Retinal pigment epithelial cell (primary cell): ENCODE results near the gene ST8SIA6.

ENCODE experiments used
- DNase-seq: peaks from one replicate; pipeline ENCODE4 v3.0.0-alpha.2; 2010; ENCODE audit warnings: low read depth
- H3K4me3 ChIP-seq: 2 replicates; pipeline ENCODE4 v1.5.1; 2011; ENCODE audit warnings: mild to moderate bottlenecking, low read length, control low read depth, moderate library complexity
- TF ChIP-seq, protein P1 (sequence below): conservative IDR thresholded peaks from 2 replicates; pipeline ENCODE4 v1.5.1; 2011; ENCODE audit warnings: low read depth, low read length, control low read depth, inconsistent platforms

Gene ST8SIA6

DNA sequence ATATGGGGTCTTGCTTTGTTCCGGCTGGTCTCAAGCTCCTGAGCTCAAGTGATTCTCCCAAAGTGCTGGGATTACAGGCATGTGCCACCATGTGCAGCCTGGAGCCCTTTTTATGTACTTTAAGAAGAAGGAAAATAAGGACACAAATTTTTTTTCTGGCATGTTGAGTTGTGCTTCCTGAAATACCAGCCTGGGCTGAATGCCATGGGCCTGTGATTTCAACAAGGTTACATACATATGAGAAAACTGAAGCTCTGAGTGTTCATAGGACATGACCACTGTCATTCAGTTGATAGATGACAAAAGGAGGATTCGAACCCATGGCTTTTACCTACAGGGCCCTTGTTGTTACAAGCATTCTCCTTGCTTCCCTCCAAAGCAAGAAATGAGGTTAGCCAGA, 36.1 kb downstream of the ST8SIA6 start:
- H3K4me3 ChIP-seq: no peak overlapping the region
- TF ChIP-seq, protein P1, sequence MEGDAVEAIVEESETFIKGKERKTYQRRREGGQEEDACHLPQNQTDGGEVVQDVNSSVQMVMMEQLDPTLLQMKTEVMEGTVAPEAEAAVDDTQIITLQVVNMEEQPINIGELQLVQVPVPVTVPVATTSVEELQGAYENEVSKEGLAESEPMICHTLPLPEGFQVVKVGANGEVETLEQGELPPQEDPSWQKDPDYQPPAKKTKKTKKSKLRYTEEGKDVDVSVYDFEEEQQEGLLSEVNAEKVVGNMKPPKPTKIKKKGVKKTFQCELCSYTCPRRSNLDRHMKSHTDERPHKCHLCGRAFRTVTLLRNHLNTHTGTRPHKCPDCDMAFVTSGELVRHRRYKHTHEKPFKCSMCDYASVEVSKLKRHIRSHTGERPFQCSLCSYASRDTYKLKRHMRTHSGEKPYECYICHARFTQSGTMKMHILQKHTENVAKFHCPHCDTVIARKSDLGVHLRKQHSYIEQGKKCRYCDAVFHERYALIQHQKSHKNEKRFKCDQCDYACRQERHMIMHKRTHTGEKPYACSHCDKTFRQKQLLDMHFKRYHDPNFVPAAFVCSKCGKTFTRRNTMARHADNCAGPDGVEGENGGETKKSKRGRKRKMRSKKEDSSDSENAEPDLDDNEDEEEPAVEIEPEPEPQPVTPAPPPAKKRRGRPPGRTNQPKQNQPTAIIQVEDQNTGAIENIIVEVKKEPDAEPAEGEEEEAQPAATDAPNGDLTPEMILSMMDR: no peak
- DNase-seq: no peak

- TF ChIP-seq, protein P1: no peak
- H3K4me3 ChIP-seq: no peak overlapping the region
- DNase-seq: no peak
Observed at GRCh38 chr10:17416442-17417211, 37.8 kb downstream of the ST8SIA6 start.

- DNase-seq: no peak
- H3K4me3 ChIP-seq: no peak overlapping the region
- TF ChIP-seq, protein P1: no peak
Observed at GRCh38 chr10:17415046-17415658, 39.2 kb downstream of the ST8SIA6 start.

- DNase-seq: no peak
- H3K4me3 ChIP-seq: no peak overlapping the region
- TF ChIP-seq, protein P1: no peak
Observed at GRCh38 chr10:17414484-17414883, 39.9 kb downstream of the ST8SIA6 start.

DNA sequence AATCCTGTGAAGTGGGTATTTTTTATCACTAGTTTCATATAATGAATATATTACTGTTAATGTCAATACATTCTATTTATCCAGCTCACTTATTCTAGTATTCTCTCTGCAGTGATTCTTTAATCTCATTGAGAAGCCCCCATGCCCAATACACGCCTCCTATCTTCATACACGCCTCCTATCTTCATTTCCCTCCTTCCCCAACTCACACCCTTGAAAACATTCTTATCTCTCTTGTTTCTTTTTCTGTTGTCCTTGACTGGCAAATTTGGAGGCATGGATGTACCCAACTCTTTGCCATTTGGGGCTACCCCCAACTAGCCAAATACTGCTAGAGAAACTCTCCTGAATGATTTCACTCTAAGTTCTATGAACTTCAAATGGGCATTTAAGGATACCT, 40.5 kb downstream of the ST8SIA6 start:
- H3K4me3 ChIP-seq: no peak overlapping the region
- DNase-seq: no peak
- TF ChIP-seq, protein P1: no peak

DNA sequence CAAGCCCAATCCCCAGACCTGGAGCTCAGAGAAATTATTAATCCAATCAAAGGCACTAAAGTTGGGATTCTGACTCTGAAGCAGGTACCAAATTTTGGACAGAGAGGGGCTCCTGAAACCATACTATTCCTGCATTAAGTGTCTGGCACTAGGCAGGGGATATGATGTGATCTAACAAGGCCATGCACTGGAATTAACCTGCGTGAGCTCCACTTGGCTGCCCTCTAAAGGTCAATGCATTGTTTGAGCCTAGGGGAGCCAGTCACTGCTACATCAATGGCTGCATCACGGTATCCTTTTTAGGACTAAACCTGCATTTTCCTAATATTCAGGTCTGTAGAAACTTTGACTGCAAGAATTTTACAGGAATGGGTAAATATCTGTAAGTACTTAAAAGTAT, 42.1 kb downstream of the ST8SIA6 start:
- no peak overlapping the region for H3K4me3 ChIP-seq
- no peak for DNase-seq
- TF ChIP-seq, protein P1: peak; percentile 23

GRCh38 chr10:17410907-17411306, 43.5 kb downstream of the ST8SIA6 start:
- TF ChIP-seq, protein P1: no peak
- no peak overlapping the region for H3K4me3 ChIP-seq
- no peak for DNase-seq
